ENCODE results near the gene CLBA1. TPM values are rescaled to one million over a fixed set of nuclear protein-coding genes. Genes with fewer than 3 reads are reported as not detected.
A peak's percentile ranks its signal among the peaks of the same experiment; 100 is the strongest.

CLBA1 gene
- total RNA-seq, 4 donors from 2014 or later = 16.8 to 31.6 (median 20.9) TPM

GRCh38 chr14:104977008-104977680 is 8.4 kb upstream of the CLBA1 start:
- TF ChIP-seq POLR2A (IDR thresholded peaks at IDR 0.05) (no peak), CTCF (IDR thresholded peaks at IDR 0.05) (no peak)
- Histone ChIP-seq H3K27ac (no peak overlapping the region), H3K36me3 (no peaks in the 10 kb centered on the region), H3K4me3 (replicated peaks in 1 of 3) (no peak overlapping the region), H3K4me1 (peaks cover 46 to 86% of the 10 kb centered on the region in 2 donors), H3K27me3 (no peaks in the 10 kb centered on the region), H3K9me3 (no peaks in the 10 kb centered on the region)
- WGBS, 2 donors = 71% methylated on average over 2 of the region's 11 CpGs; no CpG with 5 or more reads in 1 of the 2 donors
- no peak for DNase-seq
- intact Hi-C loops (cut with DNase I) = loop anchor here (5.0 to 10.0 kb wide), 2 partner anchors 110 to 152 kb away; no protein-coding TSS in a partner anchor

- intact Hi-C loops (cut with DNase I) = loop anchor here (5.0 to 10.0 kb wide), 2 partner anchors 109 to 153 kb away; no protein-coding TSS in a partner anchor
- Histone ChIP-seq H3K9me3 (no peaks in the 10 kb centered on the region), H3K4me3 (replicated peaks in 1 of 3) (peak within 1 kb of the TSS in 1 of 3 donors; percentile 26), H3K36me3 (no peaks in the 10 kb centered on the region), H3K27ac (no peak within 1 kb of the TSS), H3K27me3 (no peaks in the 10 kb centered on the region), H3K4me1 (peaks cover 38 to 78% of the 10 kb centered on the region in 2 donors)
- WGBS, 2 donors = 11% methylated on average over 17 of the region's 111 CpGs
- TF ChIP-seq CTCF (IDR thresholded peaks at IDR 0.05) (no peak), POLR2A (IDR thresholded peaks at IDR 0.05) (peak in 1 of 2 donors; percentile 69)
- DNase-seq = peak; percentile 78 to 82
These were observed 7.6 kb upstream of the CLBA1 start, which contains the start of gene AHNAK2 for GRCh38 chr14:104977681-104978653. AHNAK2 (minus strand) TSS chr14:104978374; CDS start chr14:104978237, 137 bp downstream.

GRCh38 chr14:104978746-104979691 is 6.6 kb upstream of the CLBA1 start:
- Histone ChIP-seq H3K4me1 (peaks cover 28 to 67% of the 10 kb centered on the region in 2 donors), H3K9me3 (no peaks in the 10 kb centered on the region), H3K27me3 (no peaks in the 10 kb centered on the region), H3K36me3 (no peaks in the 10 kb centered on the region), H3K27ac (no peak overlapping the region), H3K4me3 (replicated peaks in 1 of 3) (peak overlapping the region in 1 of 3 donors; percentile 26)
- intact Hi-C loops (cut with DNase I) = loop anchor here (5.0 to 10.0 kb wide), 2 partner anchors 108 to 154 kb away; no protein-coding TSS in a partner anchor
- 69 to 87% methylated on average over 16 to 30 of the region's 32 CpGs for WGBS, 2 donors
- DNase-seq = no peak
- TF ChIP-seq POLR2A (IDR thresholded peaks at IDR 0.05) (no peak), CTCF (IDR thresholded peaks at IDR 0.05) (no peak)

GRCh38 chr14:104979758-104980610 is 5.6 kb upstream of the CLBA1 start:
- TF ChIP-seq CTCF (IDR thresholded peaks at IDR 0.05) = no peak
- no peak for TF ChIP-seq POLR2A (IDR thresholded peaks at IDR 0.05)
- H3K27ac ChIP-seq = no peak overlapping the region
- intact Hi-C loops (cut with DNase I) = loop anchor here (5.0 to 10.0 kb wide), 2 partner anchors 107 to 155 kb away; no protein-coding TSS in a partner anchor
- no peaks in the 10 kb centered on the region for H3K27me3 ChIP-seq
- 32 to 40% methylated on average over 12 to 18 of the region's 19 CpGs for WGBS, 2 donors
- no peak overlapping the region for H3K4me3 ChIP-seq (replicated peaks in 1 of 3)
- DNase-seq = peak; percentile 90 to 91
- H3K9me3 ChIP-seq = no peaks in the 10 kb centered on the region
- H3K36me3 ChIP-seq = no peaks in the 10 kb centered on the region
- H3K4me1 ChIP-seq = peaks cover 18 to 58% of the 10 kb centered on the region in 2 donors
